ENCODE results near the gene NAALADL2. TPM values are rescaled to one million over a fixed set of nuclear protein-coding genes. Genes with fewer than 3 reads are reported as not detected.

The NAALADL2 gene
- total RNA-seq, 1 donor from 2014 or later, result 2.8 TPM

DNA sequence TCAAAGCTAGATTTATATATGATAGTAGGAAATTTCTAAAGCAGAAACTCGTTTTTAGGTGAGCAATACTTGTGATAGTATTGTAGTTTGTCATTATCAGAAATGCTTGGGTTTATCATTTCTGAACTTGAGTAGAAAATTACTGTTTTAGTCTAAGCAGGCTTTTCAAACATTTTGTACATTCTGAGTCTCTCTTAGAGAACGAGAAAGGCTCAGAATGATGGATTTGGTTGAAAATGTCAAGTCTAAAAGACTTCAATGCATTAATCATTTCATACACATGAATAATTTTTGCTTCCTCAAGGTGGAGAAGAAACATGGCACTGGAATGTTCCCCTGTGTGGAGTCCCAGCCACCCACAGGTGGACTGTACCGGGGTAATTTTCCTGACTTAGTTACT lies 387.1 kb downstream of the NAALADL2 start:
- TF ChIP-seq, protein P1, sequence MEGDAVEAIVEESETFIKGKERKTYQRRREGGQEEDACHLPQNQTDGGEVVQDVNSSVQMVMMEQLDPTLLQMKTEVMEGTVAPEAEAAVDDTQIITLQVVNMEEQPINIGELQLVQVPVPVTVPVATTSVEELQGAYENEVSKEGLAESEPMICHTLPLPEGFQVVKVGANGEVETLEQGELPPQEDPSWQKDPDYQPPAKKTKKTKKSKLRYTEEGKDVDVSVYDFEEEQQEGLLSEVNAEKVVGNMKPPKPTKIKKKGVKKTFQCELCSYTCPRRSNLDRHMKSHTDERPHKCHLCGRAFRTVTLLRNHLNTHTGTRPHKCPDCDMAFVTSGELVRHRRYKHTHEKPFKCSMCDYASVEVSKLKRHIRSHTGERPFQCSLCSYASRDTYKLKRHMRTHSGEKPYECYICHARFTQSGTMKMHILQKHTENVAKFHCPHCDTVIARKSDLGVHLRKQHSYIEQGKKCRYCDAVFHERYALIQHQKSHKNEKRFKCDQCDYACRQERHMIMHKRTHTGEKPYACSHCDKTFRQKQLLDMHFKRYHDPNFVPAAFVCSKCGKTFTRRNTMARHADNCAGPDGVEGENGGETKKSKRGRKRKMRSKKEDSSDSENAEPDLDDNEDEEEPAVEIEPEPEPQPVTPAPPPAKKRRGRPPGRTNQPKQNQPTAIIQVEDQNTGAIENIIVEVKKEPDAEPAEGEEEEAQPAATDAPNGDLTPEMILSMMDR (conservative IDR thresholded peaks at IDR 0.05), result no peak
- H3K4me1 Mint-ChIP-seq, result no peaks in the 10 kb centered on the region
- H3K9me3 Mint-ChIP-seq, result peaks cover 3% of the 10 kb centered on the region
- no peaks in the 10 kb centered on the region for H3K27me3 Mint-ChIP-seq (ENCODE audit: low read depth)
- H3K4me3 Mint-ChIP-seq, result no peak overlapping the region
- H3K36me3 Mint-ChIP-seq (ENCODE audit: low read depth), result no peaks in the 10 kb centered on the region
- no peak for DNase-seq (ENCODE audit: low read depth, low spot score)
- H3K27ac Mint-ChIP-seq (ENCODE audit: unreplicated experiment), result no peak overlapping the region

DNA sequence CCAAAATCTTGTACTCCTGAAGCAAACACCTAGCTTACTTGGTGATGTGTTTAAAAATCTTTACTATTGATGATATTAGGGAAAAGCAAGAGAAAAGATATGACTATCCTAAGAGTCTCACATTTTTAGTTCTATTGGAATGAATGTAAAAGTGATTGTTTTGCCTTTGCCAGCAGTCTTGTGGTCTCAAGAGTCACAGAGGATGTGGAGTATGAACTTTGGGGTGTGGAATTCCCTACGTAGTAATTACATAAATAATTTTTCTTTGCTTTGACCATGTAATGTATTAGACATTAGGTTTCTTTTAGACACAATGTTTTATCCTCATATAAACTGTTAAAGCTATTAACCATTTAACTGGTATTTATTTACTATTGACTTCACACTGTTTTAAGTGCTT lies 387.6 kb downstream of the NAALADL2 start:
- H3K27me3 Mint-ChIP-seq (ENCODE audit: low read depth), result no peaks in the 10 kb centered on the region
- peaks cover 5% of the 10 kb centered on the region for H3K9me3 Mint-ChIP-seq
- no peaks in the 10 kb centered on the region for H3K36me3 Mint-ChIP-seq (ENCODE audit: low read depth)
- H3K4me1 Mint-ChIP-seq, result no peaks in the 10 kb centered on the region
- no peak overlapping the region for H3K27ac Mint-ChIP-seq (ENCODE audit: unreplicated experiment)
- no peak for DNase-seq (ENCODE audit: low read depth, low spot score)
- TF ChIP-seq, protein P1 (conservative IDR thresholded peaks at IDR 0.05), result no peak
- H3K4me3 Mint-ChIP-seq, result no peak overlapping the region

DNA sequence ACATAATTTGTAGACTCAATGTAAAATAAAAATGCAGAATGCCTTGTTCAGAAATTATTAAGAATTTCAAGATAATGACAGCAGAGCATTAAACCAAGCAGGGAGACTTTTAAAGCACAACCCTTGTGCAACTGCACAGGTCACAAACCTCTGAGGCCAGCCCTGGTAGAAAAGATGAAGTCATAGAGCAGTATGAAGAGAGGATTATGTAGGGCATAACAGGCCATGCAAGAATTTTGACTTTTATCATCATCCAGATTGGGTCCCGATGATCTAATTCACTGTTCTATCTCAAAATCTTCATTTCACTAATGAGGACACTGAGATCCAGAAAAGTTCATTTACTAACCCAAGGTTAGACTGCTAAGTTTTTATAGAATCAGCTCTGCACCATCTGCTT lies 388.5 kb downstream of the NAALADL2 start:
- TF ChIP-seq, protein P1 (conservative IDR thresholded peaks at IDR 0.05), result no peak
- H3K36me3 Mint-ChIP-seq (ENCODE audit: low read depth), result no peaks in the 10 kb centered on the region
- no peak overlapping the region for H3K4me3 Mint-ChIP-seq
- H3K4me1 Mint-ChIP-seq, result peaks cover 5% of the 10 kb centered on the region
- H3K27ac Mint-ChIP-seq (ENCODE audit: unreplicated experiment), result no peak overlapping the region
- DNase-seq (ENCODE audit: low read depth, low spot score), result no peak
- peaks cover 5% of the 10 kb centered on the region for H3K9me3 Mint-ChIP-seq
- H3K27me3 Mint-ChIP-seq (ENCODE audit: low read depth), result no peaks in the 10 kb centered on the region

DNA sequence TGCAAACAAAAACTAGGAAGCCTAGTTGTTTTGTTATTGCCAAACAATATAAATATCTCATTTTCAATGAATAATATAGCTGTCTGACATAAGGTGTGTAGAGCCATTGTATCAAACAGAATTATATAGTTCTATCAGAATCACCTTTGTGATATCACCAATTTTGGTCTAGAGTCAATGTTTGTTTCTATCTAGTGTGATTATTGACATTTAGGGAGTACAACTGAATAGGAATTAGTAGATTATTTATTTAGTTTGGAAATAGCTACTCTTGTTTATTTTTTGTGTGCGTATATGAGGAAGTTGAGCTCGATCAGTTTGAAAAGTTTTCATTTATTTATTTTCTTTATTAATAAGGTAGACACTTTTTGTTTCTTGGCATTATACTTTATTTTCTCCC lies 389.7 kb downstream of the NAALADL2 start:
- peaks cover 5% of the 10 kb centered on the region for H3K9me3 Mint-ChIP-seq
- H3K27me3 Mint-ChIP-seq (ENCODE audit: low read depth), result no peaks in the 10 kb centered on the region
- no peak overlapping the region for H3K27ac Mint-ChIP-seq (ENCODE audit: unreplicated experiment)
- TF ChIP-seq, protein P1 (conservative IDR thresholded peaks at IDR 0.05), result no peak
- no peaks in the 10 kb centered on the region for H3K36me3 Mint-ChIP-seq (ENCODE audit: low read depth)
- DNase-seq (ENCODE audit: low read depth, low spot score), result no peak
- H3K4me3 Mint-ChIP-seq, result no peak overlapping the region
- H3K4me1 Mint-ChIP-seq, result peaks cover 5% of the 10 kb centered on the region

DNA sequence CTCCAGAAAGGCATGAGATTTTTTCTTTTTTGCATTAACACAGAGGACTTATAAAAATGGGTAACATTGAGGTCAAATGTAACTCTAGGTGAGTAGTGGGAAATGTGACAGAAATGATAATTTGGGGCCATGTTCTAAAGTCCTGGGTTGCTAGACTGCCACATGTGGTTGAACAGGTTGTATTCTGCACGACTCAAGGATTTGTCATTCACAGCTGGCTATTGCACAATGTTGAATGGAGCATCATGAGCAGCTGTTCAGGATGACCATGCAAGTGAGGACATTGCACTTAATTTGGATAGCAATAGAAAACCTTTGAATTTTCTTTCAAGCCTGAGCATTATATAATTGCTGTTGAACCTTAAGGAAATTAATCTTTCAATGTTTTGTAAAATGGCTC lies 396.6 kb downstream of the NAALADL2 start:
- H3K27me3 Mint-ChIP-seq (ENCODE audit: low read depth), result no peaks in the 10 kb centered on the region
- H3K9me3 Mint-ChIP-seq, result peaks cover 4% of the 10 kb centered on the region
- H3K4me3 Mint-ChIP-seq, result no peak overlapping the region
- H3K27ac Mint-ChIP-seq (ENCODE audit: unreplicated experiment), result no peak overlapping the region
- H3K36me3 Mint-ChIP-seq (ENCODE audit: low read depth), result no peaks in the 10 kb centered on the region
- peaks cover 5% of the 10 kb centered on the region for H3K4me1 Mint-ChIP-seq
- no peak for DNase-seq (ENCODE audit: low read depth, low spot score)
- TF ChIP-seq, protein P1 (conservative IDR thresholded peaks at IDR 0.05), result no peak

DNA sequence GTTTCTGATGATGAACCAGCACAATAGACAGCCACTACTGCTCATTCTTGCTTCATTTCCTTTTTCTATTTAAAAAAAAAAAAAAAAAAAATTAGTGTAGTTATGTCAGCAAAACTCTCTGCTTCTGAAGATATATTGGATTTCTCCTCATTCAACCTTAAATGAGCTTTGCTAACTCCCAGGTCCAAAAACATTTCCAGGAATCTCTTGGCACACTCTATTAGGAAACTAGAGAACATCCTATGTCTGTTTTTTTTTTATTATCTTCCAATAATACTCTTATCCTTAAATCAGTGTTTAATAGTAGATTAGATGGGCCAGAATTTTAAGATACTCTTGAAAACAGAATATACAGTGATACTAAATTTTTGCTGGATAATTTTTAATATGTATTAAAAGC lies 398.0 kb downstream of the NAALADL2 start:
- H3K4me1 Mint-ChIP-seq, result peaks cover 5% of the 10 kb centered on the region
- no peak overlapping the region for H3K4me3 Mint-ChIP-seq
- no peak overlapping the region for H3K27ac Mint-ChIP-seq (ENCODE audit: unreplicated experiment)
- H3K36me3 Mint-ChIP-seq (ENCODE audit: low read depth), result no peaks in the 10 kb centered on the region
- DNase-seq (ENCODE audit: low read depth, low spot score), result no peak
- H3K27me3 Mint-ChIP-seq (ENCODE audit: low read depth), result no peaks in the 10 kb centered on the region
- H3K9me3 Mint-ChIP-seq, result no peaks in the 10 kb centered on the region
- TF ChIP-seq, protein P1 (conservative IDR thresholded peaks at IDR 0.05), result no peak

All from neural crest cell (in vitro differentiated cells).